ENCODE measurements around the gene PRIM2.
"Not testable (repeated sequence)": the region's sequence is repeated elsewhere in the genome, so short reads cannot be mapped to it uniquely, and the experiment has no call there.

Gene PRIM2, protein sequence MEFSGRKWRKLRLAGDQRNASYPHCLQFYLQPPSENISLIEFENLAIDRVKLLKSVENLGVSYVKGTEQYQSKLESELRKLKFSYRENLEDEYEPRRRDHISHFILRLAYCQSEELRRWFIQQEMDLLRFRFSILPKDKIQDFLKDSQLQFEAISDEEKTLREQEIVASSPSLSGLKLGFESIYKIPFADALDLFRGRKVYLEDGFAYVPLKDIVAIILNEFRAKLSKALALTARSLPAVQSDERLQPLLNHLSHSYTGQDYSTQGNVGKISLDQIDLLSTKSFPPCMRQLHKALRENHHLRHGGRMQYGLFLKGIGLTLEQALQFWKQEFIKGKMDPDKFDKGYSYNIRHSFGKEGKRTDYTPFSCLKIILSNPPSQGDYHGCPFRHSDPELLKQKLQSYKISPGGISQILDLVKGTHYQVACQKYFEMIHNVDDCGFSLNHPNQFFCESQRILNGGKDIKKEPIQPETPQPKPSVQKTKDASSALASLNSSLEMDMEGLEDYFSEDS

DNA sequence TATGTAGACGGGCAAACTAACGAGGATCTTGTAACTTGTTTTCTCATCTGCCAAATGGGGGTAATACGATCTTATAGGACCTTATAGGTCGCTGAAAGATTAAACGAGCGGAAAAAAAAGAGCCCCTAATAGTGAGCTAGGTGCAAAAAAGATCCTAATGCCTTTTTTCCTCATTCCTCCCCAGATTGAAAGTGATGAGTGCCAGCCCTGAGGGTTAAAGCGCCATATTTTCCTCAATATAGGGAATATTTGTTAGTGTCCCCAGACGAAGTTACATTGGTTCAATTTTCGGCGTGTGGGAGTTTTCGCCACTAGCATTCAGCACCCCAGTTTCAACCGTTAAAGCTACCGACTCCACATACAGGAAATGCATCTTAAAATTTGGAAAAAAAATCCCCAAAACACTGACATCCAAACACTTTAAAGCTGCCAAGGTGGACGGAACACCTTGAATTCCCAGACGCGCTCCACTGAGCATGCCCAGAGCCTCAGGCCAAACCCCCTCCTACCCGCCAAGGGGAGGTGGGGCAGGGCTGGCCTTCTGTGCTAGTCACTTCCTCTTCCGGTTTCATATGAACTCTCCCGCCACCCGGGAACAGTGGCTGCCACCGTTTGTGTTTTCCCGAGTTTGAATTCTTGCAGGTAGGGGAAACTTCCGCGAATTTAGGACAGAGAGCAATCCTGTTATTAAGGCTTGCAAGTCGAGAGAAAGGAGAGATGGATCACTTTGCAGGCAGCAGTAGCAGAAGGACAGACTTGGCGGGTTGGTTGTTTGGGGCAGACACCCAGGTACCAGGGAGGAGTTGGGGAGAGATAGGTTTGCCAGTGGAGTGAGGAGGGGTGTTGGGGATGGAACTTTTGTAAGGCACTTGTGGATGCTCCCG lies at the start of gene PRIM2:
TSS of gene PRIM2 (plus strand) at position 571 of the 884 bp plus-strand sequence. CDS start 816 bp downstream, outside the sequence.
- DNase-seq: peak; percentile 78 to 96 (median 89)
- intact Hi-C loops (cut with DNase I): loop anchor here (2.0 to 10.0 kb wide), 5 partner anchors 93 to 415 kb away; partner anchors contain the start of genes BAG2, BEND6, KIAA1586 and RAB23

DNA sequence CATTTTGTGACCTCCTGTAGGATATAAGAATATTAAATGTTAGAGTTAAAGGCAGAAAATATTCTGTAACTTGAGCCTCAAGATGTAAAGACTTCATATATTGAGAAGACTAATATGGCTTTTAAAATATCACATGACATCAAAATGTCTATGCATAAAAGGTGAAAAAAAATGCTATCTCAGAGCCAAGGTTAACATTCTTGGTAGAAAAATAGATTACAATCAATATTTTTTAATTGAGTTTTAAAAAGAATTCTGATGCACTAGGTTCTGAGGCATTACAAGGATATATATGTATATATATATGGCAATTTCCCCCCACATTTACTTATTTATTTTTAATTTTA lies 49.2 kb upstream of the PRIM2 start:
- DNase-seq: no peak
- intact Hi-C loops (cut with DNase I): no loop called here

DNA sequence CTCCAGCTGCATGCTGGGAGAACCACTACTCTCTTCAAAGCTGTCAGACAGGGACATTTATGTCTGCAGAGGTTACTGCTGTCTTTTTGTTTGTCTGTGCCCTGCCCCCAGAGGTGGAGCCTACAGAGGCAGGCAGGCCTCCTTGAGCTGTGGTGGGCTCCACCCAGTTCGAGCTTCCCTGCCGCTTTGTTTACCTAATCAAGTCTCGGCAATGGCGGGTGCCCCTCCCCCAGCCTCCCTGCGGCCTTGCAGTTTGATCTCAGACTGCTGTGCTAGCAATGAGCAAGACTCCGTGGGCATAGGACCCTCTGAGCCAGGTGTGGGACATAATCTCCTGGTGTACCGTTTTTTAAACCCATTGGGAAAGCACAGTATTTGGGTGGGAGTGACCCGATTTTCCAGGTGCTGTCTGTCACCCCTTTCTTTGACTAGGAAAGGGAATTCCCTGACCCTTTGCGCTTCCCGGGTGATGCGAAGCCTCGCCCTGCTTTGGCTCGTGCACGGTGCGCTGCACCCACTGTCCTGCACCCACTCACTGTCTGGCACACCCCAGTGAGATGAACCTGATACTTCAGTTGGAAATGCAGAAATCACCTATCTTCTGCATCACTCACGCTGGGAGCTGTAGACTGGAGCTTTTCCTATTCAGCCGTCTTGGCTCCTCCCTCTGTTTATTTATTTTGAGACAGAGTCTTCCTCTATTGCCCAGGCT lies 43.2 kb upstream of the PRIM2 start:
- intact Hi-C loops (cut with DNase I): not testable (repeated sequence)
- peak in 5 of 42 donors; percentile 5 to 52 (median 8) for DNase-seq

DNA sequence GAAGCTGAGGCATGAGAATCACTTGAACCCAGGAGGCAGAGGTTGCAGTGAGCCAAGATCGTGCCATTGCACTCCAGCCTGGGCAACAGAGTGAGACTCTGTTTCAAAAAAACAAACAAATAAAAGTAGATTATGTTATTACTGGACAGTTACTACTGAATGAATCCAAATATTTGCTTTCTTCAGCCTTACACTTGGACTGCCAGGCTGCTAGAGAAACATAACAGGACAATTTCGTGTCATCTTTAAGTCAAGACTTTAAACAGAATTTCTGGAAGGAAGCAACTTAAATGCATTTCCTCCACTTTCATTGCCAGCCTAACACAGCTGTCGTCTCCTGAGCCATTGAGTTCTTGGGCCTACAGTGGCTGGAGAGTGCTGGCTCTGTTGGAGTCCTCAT lies 42.0 kb upstream of the PRIM2 start:
- intact Hi-C loops (cut with DNase I): no loop called here
- DNase-seq: no peak

DNA sequence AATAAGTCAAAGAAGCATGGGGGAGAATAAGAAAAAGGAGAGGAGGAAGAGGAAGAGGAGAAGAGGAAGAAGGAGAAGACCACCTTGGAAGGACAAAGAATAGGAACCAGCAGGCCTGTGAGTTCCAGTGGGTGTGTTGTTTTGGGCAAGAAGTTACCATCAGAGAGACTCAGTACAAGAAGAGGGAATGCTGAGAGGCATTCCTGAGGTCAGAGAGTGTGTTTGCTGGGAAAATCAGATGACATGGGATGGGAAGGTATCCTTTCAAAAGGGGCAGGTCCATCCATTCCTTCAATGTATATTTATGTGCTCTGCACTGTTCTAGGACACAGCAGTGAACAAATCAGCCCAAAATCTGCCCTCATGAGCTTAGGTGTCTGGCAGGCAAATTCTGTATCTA lies 40.5 kb upstream of the PRIM2 start:
- DNase-seq: no peak
- intact Hi-C loops (cut with DNase I): no loop called here

DNA sequence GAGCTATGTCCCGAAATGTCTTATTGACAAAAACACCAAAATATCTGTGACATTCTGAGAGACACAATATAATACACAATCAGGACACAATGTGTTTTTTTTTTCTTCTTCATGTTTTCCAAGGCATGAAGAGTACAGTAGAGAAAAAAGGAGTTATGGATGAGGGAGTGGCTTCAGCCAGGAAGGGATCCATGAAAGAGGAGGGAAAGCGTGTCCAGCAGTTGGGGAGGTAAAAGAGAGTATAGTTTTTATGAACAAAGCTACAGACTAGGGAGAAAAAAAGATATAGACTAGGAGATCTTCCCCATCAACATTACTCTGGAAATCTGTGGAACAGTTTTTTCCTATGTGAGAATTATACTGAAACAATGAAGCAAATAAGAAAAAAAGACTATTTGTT lies 38.9 kb upstream of the PRIM2 start:
- intact Hi-C loops (cut with DNase I): no loop called here
- DNase-seq: no peak

DNA sequence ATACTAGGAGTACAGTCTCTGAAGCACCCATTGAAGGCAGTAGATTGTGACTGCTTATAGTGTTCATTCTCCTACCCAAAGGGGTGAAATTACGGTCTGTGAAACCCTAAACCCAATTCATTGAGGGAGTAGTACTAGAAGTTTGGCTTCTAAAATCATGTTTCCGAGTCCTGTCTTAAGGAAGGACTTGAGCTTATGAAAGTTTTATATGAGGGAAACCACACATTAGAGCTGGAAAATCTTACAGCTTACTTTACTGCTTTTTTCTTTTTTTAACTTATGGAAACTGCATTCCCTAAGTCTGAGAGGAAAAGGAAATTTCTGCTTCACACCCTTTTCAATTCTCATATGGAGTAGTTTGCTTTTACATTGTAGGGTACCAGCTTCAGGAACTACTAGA lies 38.4 kb upstream of the PRIM2 start:
- no peak for DNase-seq
- intact Hi-C loops (cut with DNase I): no loop called here

DNA sequence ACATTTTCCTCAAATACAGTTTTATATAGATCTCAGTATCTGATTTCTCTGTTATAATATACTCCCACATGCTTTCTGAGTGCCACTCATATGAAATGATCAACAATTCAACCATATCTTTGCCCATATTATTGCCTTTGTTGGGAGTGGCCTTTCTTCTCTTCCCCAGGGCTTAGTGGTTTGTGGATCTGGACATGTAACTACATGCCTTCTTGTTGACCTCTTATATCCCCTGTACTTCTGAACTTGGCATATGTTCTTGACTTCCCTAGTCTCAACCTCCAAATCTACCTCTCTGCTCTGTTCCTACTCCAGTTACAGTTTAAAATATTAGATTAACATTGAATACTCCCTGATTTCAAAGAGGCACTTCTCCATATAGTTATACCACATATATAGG lies 34.3 kb upstream of the PRIM2 start:
- intact Hi-C loops (cut with DNase I): no loop called here
- no peak for DNase-seq

DNA sequence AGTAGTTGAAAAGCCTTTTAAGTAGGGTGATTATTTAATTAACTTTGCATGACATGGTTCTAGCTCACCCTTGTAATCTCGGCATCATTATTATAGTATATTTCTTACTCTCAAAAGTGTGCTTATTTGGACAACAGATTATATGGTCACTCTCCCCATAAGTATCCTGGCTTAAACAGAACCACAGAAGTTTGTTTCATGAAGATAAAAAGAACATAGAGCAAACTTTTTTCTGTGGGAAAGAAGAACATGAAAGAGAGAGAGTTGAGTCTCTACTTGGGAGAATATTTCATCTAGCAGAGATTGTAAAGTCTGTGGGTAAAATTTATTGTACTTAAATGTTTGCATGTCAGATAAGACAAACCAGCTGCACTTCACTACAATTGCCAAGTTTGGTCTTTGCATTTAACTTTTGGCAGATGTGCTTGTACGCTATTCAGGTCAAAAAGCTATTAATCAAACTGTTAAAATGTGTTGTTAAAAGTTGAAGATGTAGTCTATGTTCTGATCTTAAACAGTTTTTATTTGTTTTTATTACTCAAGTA lies 33.4 kb upstream of the PRIM2 start:
- intact Hi-C loops (cut with DNase I): no loop called here
- no peak for DNase-seq

DNA sequence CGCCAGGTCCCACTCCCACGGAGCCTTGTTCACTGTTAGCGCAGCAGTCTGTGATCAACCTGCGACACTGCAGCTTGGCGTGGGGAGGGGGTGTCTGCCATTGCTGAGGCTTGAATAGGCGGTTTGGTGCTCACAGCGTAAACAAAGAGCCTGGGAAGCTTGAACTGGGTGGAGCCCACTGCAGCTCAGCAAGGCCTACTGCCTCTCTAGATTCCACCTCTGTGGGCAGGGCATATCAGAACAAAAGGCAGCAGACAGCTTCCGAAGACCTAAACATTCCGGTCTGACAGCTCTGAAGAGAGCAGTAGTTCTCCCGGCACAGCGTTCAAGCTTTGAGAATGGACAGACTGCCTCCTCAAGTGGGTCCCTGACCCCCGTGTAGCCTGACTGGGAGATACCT lies 29.3 kb upstream of the PRIM2 start:
- intact Hi-C loops (cut with DNase I); DNase-seq: not testable (repeated sequence)

DNA sequence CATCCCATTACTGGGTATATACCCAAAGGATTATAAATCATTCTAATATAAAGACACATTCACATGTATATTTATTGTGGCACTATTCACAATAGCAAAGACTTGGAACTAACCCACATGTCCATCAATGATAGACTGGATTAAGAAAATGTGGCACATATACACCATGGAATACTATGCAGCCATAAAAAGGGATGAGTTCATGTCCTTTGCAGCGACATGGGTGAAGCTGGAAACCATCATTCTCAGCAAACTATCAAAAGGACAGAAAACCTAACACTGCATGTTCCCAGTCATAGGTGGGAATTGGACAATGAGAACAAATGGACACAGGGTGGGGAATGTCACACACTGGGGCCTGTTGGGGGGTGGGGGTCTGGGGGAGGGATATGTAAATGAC lies 24.0 kb upstream of the PRIM2 start:
- intact Hi-C loops (cut with DNase I); DNase-seq: not testable (repeated sequence)

DNA sequence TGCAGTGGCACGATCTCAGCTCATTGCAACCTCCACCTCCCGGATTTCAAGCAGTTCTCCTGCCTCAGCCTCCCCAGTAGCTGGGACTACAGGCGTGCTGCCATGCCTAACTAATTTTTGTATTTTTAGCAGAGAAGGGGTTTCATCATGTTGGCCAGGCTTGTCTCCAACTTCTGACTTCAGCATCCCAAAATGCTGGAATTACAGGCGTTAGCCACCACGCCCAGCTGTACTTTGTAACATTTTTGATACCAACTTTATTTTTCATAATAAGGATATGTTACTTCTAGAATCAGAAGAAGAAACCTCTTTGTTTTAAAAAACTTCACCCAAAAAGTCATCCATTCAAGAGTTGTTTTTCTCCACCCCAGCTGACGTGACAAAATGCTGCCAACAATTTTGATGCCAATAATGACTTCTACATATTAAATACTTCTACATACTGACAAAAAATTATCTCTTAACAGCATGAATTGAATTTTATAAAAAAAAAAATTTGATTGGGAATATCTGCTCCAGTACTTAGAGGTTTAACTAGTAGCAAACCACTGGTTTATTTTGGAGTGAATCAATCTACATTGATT lies 22.5 kb upstream of the PRIM2 start:
- intact Hi-C loops (cut with DNase I): no loop called here
- no peak for DNase-seq

DNA sequence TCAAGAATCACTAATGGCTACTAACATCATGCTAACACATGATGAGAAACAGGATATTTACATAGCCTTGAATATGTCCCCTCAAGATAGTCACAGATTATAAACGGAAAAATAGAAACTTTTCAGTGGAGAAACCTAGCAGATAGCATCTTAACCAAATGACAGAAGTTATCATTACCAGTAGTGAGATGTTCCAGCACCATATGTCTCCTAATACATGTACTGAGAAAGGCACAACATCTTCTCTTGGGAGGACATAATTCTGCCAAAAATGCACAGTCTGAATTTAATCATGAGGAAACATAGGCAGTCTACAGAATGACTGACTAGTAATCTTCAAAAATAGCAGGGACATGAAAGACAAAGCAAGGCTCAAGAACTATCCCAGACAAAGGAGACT lies 19.9 kb upstream of the PRIM2 start:
- intact Hi-C loops (cut with DNase I): no loop called here
- no peak for DNase-seq

DNA sequence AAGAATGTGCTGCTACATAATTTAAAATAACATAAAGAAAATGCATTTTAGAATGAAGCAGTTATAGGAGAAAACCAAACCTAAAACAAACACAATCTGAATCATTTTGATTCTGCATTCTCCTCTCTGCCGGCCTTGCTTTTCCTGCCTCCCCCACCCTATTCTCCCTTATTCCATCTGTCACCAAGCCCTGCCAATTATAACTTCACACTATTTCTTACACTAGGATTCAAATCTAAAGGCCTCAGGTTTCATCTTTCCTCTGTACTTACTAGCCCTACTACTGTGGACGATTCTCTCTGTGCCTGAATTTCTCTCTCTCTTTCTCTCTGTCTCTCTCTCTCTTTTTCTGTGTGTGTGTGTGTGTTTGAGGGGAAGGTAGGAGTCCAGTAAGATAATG lies 18.7 kb upstream of the PRIM2 start:
- DNase-seq: no peak
- intact Hi-C loops (cut with DNase I): no loop called here

DNA sequence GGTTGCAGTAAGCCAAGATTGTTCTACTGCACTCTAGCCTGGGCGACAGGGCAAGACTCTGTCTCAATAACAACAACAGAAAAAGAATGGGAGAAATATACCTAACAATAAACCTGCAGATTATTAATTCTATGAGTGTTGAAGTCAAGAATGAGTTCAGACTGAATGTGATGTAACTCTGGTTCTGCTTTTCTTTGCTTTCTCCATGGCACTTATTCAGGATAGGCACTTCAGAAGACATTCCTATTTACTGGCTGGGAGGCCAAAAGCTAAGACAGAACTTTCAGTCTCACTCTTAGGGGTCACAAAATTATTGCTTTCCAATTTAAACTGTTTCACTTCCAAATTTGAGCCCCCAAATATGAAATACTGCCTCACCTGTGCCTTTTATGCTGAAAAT lies 15.7 kb upstream of the PRIM2 start:
- intact Hi-C loops (cut with DNase I): no loop called here

DNA sequence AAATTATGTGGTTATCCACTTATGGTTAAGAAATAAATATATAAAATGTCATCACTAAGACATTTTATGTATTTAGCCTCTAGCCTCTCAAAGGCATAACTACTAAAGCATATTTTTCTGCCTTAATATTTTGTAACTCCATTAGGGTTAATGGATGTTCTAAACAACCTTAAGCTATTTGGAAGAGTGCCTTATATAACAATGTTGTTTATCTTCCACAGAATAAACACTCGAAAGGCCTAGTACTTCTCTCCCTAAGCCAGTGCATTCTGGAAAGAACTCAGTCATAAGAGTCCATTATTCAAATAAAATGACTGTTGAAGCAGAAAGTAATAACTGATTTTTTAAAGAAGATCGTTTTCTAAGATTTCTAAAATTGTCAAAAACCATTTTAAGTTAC lies 15.0 kb upstream of the PRIM2 start:
- intact Hi-C loops (cut with DNase I): no loop called here

More for the DNA sequence above, 15.7 kb upstream of the PRIM2 start:
- no peak for DNase-seq

DNA sequence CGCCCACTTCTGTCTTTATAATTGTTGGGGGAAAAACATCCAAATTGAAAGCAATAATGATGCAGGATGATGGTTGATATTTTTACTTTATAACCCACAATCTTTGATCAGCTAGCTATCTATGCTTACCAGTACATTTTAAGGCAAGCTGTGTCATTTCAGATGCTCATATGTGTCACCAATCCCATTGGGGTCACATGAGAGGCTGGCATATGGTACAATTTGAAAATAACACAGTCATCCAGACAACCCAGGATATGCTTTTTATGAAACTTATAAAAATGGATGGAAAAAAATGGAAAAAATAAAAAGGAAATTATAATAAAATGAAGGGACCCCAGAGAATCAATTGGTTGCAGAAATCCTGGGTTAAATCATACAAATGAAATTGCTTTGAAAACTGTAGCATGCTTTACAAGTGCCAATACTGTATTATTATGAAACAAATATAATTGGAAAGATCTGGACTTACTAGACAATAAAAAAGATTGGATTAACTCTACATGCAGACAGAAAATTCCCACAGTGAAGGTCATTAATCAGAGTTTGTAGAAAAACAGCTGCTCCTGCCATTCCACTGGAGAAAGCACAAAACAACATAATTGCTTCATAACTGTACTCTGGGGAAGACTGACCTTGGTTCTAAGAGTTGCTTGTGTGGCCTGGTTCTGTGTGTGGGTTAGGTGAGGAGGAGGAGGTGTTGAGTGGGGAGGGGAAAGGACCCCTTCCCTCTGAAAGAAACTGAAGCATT lies 13.3 kb upstream of the PRIM2 start:
- intact Hi-C loops (cut with DNase I): no loop called here

More for the DNA sequence above, 15.0 kb upstream of the PRIM2 start:
- no peak for DNase-seq

DNA sequence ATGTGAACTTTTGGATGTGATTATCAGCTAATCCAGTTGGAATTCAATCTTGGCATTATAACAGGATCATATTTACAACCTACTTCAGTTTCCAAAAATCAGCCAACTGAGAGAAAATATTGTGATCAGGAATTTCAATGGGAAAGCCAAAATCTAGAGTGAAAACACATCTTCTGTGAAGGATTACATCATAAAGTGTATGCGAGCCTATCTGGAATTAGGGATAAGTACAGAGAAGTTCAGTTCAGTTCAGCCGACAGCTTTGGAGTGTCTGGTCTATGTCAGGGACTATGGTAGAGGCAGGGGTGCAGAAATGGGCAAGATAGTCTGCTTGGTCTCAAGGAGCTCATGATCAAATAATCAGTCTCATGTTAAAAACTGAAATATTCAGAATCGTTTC lies 12.3 kb upstream of the PRIM2 start:
- intact Hi-C loops (cut with DNase I): no loop called here
- no peak for DNase-seq

More for the DNA sequence above, 13.3 kb upstream of the PRIM2 start:
- DNase-seq: no peak

All from head of caudate nucleus (tissue), 42 donors.